Jurkat, Clone E6-1 (cell line): Measurements from ENCODE around the gene ATOH8.

ENCODE experiments used
- DNase-seq: peaks from one replicate; pipeline ENCODE4 v3.0.0-alpha.2; 2011; ENCODE audit warnings: low read depth, low spot score
- H3K4me3 ChIP-seq: 2 replicates; pipeline ENCODE4 v1.5.1; 2011; ENCODE audit warnings: mild to moderate bottlenecking, low read length, control low read depth, moderate library complexity

The ATOH8 gene

DNA sequence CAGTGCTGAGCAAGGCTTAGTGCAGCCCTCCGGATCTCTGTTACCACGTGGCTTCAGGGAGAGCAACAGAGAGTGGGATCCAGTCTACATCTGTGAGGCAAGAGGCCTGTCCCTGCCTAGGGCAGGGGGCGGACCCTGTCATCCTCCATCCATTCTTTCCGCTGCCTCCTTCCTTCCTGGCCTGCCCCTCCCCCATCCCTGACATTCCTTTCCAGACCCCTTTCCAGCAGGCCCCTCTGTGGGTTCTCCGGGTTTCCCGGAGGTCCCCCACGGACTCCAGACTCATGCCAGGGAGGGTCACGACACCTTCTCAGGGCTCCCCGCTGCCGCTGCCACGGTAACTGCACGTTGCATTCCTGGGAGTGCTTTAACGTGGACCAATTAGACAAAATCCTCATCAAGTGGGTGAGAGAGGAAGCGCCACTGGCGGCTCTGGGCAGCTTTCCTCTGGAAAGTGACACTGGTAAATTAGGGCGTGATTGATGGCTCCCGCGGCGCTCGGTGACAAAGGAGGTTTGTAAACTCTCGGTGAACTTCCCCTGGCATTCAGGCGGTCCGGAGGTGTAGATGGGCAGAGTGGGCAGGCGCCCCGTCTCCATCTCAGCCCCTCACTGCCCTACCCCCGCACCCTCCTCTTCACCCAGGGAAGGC, 11.4 kb downstream of the ATOH8 start:
- DNase-seq = no peak
- H3K4me3 ChIP-seq = no peak overlapping the region

DNA sequence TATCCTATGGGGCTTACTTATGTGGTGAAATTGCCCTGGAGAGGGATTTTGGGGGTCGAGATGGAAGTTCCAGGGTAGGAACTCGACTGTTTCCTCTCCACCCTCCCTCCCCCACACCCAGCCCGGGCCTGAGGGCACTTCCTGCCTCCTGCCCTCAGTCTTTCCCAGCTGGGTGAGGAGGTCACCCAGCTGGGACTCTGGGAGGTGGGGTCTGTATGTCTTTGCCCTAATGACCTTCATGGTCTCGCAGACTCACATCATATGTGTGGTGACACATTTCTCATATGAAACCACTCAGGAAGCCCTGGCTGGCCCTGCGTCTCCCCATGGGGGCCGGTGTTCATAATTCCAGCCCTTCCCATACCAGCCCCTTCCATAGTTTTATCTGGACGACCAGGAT, 12.4 kb downstream of the ATOH8 start:
- H3K4me3 ChIP-seq = no peak overlapping the region
- DNase-seq = no peak

DNA sequence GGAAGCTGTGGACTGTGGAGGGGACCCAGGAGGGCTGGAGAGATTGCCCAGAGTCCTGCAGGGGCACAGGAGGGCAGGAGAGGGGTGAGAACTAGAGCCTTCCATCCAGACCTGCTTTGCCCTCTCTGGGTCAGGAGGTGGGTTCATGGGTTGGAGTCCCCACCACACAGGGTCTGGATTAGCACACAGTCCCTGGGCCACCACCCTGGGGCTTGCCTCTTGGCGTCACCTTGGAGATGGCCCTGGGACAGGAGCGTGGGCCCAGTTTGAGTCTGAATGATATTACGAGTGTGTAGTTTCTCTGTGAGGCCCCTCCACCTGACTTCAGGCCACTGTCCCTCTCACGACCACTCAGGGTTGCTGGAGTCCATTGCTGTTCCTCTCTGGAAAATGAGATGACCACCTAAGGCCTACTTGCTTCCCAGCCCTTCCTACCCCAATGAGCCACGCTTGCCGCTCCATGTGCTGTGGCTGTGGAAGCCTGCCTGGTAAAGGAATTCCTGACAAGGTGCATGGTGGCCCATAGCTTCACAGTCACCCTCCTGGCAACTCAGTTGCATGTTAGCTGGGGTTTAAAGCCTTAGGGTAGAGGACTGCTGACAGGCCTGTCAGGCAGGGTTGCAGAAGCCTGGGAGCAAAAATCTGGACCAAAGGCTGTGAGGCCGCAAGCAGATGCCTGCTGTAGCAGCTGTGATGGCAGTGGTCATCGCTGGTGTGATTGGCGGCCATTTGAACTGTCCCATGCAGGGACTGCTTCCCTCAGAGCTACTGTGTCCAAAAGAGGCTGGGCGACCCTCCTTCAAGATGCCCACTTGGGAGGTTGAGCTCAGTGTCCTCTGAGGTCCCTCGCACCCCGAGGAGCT, 14.2 kb downstream of the ATOH8 start:
- H3K4me3 ChIP-seq = no peak overlapping the region
- DNase-seq = no peak

DNA sequence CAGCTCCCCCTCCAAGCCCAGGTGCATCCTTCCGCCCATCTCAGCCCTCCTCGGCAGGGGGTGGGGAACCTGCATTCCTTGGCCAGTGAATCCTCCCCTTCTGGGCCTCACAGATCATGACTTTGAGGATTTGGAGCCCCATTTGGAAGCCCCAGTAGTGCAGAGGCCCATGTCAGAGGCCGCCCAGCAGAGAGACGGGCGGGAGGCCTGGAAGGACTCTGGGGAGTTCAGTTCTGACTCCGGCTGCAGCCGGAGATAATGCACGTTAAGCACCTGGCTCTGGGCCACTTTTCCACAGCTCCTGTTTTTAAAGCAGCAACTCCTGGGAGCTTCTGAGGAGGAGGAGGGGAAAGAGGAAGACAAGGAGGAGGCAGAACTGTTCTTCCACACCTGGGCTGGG, 14.9 kb downstream of the ATOH8 start:
- no peak for DNase-seq
- H3K4me3 ChIP-seq = no peak overlapping the region

DNA sequence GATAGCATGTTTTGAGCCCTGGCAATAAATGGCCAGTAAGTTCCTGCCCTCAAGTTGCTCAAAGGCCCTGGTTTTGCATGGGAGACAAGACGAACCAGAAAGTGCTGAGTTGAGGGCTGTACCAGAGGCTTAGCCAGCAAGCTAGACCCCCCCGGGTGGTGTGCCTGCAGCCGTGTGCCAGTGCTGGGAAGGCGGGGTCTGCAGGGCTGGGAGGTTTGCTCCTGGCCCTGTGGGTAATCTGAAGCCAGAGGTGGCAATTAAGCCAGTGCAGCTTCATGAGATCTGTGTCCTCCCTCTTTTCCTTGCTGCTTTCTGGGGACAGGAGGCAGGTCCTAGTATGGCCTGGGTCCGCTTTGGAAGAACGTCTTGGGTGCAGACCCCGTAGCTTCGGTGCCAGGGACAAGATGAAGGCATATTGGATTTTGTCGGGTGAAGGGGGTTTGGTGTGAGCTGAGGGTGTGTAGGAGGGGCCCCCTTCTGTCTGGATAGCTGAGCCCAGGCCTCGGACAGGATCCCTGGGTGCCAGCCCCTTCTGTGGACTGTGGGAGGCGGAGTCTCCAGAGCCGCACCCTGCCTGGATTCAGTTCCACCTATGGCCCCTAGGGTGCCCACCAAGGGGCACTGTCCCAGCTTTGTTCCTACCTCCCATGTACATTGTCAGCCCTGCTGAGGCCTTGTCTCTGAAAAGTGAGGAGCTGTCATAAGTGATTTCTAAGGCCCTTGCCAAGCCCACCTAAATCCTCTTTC, 15.6 kb downstream of the ATOH8 start:
- DNase-seq = no peak
- H3K4me3 ChIP-seq = no peak overlapping the region

DNA sequence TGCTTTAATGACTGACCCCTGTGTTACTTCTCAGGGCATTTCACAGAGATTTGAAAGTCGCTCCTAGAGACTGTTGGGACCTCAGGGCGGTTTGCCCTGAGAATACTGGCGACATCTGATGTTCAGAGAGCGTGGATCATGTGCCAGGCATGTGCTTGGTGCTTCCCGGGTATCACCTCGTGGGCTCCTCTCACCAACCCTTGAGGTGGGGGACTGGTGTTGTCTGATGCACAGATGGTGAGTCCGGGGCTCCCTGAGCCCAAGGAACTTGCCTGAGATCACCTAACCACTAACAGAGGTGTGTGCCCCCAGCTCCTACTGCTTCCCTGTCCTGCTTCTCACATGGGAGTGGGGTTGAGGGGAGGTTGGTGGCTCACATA, 16.2 kb downstream of the ATOH8 start:
- DNase-seq = no peak

DNA sequence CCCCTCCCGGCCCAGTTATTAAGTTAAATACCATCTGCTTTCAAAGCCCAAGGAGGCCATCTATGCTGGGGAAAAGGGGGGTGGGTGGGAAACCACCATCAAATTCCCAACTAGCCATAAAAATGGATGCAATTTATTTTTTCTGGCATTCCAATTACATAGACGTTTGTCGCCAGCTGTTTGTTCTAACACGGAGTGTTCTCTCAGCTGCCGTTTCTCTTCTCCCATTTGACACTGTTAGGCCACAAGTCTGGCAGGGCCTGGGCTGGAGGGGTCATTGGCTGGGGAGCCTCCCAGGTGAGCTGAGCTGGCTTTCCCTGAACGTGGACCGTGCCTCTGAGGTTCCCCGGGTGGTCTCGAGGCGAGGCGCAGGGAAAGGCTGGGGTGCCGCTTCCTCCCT, 16.6 kb downstream of the ATOH8 start:
- no peak for DNase-seq
- no peak overlapping the region for H3K4me3 ChIP-seq

More for the DNA sequence above, 16.2 kb downstream of the ATOH8 start:
- H3K4me3 ChIP-seq = no peak overlapping the region

DNA sequence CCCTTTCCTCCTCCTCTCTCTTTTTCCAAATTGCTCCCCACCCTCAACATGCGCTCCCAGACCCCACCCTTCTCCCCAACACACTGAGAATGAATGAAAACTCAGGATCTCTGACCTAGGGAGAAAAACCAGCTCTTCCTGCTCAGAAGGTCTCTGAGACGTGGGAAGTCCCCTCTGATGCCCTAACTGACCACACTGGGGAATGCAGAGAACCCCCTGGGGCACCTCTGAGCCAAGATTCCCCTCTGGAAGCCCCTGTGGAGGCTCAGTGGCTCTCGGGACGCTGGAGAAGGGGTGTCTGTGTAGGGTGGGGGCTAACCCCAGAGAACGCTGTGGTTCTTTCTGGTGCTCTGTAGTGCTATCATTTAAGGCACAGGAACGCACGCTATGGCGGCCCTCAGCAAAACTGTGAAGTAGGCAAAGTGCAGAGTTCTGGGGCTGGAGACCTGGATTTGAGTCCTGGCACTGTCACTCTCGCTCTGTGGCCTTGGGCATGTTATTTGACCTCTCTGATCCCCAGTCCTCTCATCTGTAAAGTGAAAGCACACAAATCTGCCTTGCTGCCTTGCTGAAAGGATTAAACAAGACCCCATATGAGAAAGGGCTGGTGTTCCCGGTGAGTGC, 17.1 kb downstream of the ATOH8 start:
- no peak overlapping the region for H3K4me3 ChIP-seq
- DNase-seq = no peak

DNA sequence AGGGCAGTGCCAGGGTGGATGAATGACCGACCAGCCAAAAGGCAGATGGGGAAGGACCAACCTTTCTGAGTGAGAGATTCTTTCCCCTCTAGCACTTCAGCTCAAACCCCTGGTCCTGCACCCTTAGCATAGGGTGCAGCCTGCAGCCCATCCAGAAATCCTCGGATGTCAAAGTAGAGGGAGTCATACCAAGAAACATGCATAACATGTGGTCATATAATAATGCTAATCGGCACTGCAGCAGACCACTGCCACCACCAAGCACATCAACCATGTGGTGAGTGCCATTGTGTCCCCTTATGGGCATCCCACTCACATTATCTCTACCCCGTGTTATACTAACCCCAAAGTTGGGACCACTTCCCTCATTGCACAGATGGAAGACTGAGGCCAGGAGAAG, 17.7 kb downstream of the ATOH8 start:
- no peak for DNase-seq
- H3K4me3 ChIP-seq = no peak overlapping the region

DNA sequence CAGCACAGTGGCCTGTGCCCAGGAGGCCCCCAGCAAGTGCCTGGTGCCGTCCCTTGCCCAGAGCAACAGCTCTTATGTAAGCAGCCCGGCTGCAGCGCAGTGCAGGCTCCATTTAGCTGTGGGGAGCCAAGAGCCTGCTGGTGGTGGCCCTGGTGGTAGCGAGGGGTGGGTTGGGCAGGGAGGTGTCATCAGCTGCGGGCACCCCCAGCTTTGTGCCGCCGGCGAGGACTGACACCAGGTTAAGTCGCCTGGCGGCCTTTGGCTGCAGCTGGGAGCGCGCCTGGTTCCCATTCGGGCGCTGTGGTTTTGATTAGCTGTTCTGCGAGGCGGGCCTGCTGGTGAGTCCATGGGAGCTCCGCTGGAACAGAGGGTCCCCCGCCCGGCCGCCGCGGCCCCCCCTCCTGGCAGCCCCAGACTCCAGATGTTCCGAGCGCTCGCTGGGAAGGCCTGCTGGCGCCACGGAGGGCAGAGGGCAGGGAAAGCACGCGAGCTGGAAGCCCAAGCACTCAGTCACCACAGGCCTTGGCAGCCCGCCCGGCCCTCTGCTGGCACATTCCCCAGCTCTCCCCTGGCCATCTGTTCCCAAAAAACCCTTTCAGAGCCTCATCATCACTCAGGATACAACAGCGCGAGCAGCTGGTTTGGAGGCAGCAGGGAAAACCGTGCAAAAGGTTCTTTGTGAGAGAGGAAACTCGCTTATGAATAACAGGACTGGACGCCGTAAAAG, 18.4 kb downstream of the ATOH8 start:
- no peak overlapping the region for H3K4me3 ChIP-seq
- DNase-seq = no peak

DNA sequence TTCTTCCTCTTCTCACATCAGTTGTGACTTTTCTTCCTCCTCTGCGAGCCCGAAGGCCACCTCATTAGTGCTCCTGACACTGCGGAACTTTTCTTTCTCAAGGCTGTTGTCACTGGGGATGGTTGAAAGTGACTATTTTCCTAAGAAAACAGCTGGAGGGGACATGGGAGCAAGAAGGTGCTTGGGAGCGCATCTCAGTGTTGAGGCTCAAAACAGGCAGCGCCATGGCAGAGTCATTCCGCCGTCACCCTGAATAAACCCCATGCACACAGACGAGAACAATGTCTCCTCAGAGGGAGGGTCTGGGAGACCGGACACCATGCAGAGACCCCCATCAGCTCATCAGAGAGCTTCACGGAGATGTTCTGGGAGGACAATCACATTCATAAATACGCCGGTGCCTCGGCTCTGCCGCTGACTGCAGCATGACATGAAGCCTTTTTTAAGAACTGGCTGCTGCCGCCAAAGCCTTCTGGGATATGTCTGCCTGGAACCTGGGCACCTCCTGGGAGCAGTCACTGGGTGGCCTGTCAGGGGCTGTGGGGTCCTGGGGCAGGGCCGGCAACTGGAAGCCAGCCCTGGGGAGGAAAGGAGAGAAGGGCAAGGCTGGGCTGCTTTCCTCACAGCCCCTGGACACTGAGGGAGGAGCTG, 19.2 kb downstream of the ATOH8 start:
- DNase-seq = no peak
- H3K4me3 ChIP-seq = no peak overlapping the region

DNA sequence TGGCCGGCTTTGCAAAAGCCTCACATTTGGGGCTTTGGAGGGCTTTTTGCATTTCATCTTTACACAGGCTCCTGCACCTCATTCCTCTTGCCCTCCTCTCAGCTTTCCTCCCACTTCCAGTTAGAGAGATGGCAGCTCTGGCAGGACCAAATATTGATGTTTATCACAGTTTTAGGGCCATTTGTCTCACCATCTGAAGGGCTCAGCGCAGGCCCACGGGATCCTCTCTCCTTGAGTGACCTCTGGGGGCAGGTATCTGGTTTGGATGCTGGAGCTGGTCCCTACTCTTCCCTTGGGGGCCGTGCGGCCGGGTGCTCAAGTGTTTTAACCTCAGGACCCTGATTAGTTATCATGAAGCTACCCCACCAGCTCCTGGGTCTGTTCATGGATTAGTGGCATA, 19.9 kb downstream of the ATOH8 start:
- H3K4me3 ChIP-seq = no peak overlapping the region
- DNase-seq = no peak

DNA sequence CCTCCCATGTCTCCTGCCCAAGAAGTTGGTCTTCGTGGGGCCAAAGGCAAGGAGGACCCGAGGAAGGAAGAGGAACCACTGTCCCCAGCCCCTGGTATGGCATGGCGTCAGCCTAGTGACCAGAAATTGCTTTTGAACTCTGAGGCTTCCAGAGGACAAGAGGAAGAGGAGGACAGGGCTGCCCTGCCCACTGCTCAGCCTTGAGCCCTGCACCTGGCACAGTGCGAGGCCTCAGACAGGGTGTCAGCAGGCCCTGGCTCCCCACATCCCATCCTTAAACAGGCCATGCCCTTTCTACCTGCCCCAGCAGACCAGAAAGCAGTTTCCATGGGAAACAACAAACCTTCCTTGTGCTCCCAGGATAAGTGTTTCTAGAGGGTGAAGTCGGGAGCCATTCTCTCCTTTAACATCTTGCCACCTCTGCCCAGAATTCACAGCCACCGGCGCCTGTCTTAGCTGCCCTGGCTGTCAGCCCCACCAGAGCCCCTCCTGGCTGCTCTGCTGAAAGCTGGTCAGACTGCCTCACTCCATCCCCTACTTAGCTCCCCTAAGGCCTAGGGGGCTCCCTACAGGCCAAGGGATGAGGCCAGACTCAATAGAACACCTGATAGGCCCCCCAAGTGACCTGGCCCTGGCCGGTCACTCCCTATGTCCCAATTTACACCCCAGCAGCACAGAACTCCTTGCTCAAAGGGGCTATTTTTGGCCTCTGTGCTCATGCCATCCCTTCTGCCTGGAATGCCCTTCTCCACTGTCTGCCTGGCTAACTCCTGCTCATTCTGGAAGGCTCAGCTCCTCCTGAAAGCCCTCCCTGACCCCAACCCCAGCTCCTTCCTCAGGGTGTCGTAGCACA, 20.6 kb downstream of the ATOH8 start:
- H3K4me3 ChIP-seq = no peak overlapping the region
- DNase-seq = no peak

DNA sequence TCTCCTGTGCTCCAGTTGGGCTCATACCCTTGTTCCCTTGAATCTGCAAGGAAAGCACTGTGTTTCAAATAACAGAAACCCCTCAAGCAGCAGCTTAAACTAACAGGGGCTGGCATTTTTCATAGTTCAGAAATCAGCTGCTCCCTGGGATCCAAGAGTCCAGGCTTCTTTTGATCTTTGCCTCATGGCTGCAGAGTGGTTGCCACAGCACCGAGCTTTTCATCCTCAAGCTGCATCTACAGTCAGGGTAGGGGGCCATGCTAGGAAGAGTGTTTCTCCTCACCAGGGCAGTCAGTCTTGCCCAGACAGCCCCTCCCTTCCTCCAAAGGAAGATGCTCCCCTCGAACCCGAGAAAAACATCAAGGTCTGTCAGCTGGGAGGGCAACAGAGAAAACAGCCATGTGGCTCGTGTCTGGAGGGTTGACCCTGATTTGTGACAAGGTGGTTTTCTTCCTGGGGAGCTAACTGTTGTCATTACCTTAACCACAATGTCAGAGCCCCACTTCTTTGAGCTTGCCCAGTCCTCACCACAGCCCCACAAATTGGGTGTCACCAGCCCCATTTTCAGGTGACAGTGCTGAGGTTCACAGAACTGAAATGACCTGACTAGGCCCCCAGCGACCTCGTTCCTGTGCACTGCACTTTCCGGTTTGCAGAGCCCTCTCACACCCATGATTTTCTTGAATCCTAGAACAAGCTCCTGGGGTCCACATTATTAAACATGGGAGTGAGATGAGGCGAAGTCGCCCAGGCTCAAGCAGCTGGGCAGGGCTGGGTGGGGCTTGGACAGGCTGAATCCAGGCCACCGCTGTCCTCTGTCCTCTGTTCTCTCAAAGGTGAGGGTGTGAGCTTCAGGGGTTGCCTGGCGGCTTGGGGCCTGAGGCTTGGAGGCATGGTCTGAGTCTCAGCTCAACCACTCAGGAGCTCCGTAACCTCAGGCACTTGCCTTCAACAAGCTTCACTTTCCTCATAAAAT, 21.9 kb downstream of the ATOH8 start:
- H3K4me3 ChIP-seq = no peak overlapping the region
- DNase-seq = no peak

DNA sequence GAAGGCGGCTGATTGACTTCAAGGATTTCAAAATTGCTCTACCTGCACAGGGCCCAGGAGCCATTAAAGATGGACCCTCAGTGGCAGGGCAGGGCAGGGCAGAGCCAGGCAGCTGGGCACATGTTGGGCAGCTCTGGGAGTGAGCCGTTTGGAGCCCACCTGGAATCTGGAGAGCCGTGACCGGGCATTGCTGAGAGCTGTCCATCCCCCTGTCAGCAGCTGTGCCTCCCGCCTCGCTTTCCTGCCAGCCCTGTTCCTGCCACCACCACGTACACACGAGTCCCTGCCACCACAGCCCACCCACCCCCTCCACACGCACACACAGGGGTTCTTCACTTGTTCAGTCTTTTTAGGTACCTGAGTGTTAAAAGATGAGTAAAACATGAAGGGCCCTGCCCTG, 22.9 kb downstream of the ATOH8 start:
- no peak for DNase-seq
- H3K4me3 ChIP-seq = no peak overlapping the region

DNA sequence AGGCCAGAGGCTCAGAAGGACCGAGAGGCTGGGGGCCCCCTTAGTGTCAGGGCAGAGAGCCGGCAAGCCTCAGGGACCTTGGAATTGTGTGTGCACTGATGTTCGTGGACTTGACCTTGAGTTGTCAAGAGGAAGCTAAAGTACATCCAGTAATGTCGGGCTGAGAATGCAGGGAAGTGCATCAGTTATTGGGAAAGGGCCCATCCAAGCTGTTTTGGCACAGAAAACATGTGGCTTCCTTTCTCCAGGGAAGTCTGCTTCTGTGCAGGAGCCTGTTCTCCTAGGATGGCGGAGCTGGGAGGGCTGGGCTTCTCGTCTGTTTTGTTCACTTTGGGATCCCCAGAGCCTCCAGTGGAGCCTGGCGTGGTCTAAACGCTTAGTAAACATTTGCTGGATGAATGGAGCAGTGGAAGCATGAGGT, 23.7 kb downstream of the ATOH8 start:
- no peak for DNase-seq
- H3K4me3 ChIP-seq = no peak overlapping the region
